Activated naive CD4-positive, alpha-beta T cell treated with anti-CD3 and anti-CD28 coated beads, Interleukin-2, amount 50 U/mL, for 72 hours (primary cell): ENCODE data around the gene NRBF2. TPM values are rescaled to one million over a fixed set of nuclear protein-coding genes. Genes with fewer than 3 reads are reported as not detected.
A peak's percentile ranks its signal among the peaks of the same experiment; 100 is the strongest.

ENCODE experiments used
- ATAC-seq, 2 donors: fragments of 150-1000 bp; cut with Tn5 transposase; 2 replicates each; pipeline ENCODE4 v1.10.0; 2021; ENCODE audit warnings: mild to moderate bottlenecking in 2 of 2, moderate library complexity in 2 of 2
- DNase-seq, 2 donors: peaks; one replicate each; pipeline ENCODE4 v3.0.0; 2021 to 2022; ENCODE audit warnings: low spot score in 2 of 2
- H3K27ac Mint-ChIP-seq, 2 donors: one replicate each; pipeline ENCODE4 v1.8.0; 2022; ENCODE audit warnings: mild to moderate bottlenecking in 2 of 2, mixed read lengths in 2 of 2
- H3K36me3 Mint-ChIP-seq, 2 donors: one replicate each; pipeline ENCODE4 v1.8.0; 2022; ENCODE audit warnings: mixed read lengths in 2 of 2
- H3K9me3 Mint-ChIP-seq, 2 donors: one replicate each; pipeline ENCODE4 v1.8.0; 2022; ENCODE audit warnings: mixed read lengths in 2 of 2
- total RNA-seq, 2 donors: library from RNA; stranded (reverse); gene quantifications; one replicate each; pipeline ENCODE4 v1.2.3, GENCODE V29; 2022

NRBF2 gene
- total RNA-seq, 2 donors from 2014 or later, result 18.4 to 21.1 TPM

DNA sequence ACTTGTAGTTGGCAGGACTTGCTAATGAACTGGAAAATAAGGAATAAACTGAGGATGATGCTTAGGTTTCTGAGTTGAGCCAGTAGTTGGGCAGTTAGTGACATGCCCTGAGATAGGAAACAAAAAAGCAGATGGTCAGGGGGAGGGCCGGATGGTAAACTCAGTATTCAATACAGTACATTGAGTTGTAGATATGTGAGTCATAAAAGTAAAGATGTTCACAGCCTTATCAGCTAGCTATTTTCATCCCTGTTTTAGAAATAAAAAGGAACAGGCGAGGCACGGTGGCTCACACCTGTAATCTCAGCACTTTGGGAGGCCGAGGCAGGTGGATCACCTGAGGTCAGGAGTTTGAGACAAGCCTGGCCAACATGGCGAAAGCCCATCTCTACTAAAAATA, 22.2 kb upstream of the NRBF2 start:
- Mint-ChIP-seq H3K9me3 (no peaks in the 10 kb centered on the region), H3K27ac (no peak overlapping the region), H3K36me3 (no peaks in the 10 kb centered on the region)
- ATAC-seq (no peak), DNase-seq (no peak)

DNA sequence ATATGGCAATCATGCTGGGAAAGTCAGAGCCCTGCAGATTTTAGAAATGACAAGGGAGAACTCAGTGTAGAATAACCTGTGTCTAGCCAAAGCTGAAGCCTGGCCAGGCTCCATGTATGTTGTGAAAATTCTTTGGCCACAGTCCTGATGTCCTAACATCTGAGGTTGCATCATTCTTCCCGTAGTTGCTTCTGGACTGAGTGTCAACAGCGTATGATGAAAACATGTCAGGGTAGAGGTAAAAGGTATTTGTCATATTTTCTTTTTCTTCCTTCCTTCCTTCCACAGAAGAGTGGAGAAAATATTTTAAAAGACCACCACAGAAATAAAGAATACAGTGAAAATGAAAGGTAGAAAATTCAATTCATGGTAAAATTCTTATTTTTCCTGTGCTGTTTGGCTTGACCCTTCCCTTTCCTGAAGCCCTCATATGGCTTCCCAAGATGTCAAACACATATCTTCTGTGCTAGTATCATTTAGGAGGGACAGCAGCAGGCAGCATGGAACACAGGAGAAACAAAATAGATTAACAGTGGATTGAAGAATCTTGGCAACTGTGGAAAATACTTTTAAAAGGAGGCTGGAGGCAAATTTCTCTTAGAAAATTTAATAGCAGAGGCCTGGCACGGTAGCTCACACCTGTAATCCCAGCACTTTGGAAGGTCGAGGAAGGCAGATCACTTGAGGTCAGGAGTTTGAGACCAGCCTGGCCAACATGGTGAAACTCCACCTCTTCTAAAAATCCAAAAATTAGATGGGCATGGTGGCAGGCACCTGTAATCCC, 18.9 kb upstream of the NRBF2 start:
- no peaks in the 10 kb centered on the region for H3K36me3 Mint-ChIP-seq
- ATAC-seq (no peak), DNase-seq (no peak)
- no peaks in the 10 kb centered on the region for H3K9me3 Mint-ChIP-seq
- H3K27ac Mint-ChIP-seq, result no peak overlapping the region

DNA sequence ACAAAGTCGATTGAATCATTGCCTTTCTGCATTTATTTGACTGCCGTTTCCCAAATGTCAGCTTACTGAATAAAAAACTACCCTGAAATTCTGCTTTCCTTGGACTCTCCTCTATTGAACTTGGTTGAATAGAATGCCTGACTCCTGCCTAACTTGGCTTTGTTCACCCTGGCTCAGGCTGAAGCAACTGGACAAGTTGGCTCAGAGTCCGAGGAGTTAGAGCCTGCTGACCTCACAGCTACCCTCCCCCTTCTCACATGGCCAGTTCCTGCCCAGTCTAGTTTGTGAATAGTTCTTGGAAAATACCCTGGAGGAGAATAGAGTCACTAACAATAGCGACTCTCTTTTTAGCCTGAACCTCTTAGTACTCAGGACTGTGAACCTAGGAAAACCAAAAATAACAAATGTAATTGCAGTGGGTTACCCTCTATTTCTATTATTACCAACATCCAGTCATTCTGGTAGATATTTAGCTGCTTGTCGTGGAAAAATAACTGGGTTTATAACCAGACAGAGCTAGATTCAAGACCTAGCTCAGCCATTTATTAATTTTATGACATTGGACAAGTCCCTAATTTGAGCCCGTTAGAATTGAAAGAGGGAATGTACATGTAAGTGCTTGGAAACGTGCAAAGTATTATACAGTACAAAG, 17.3 kb upstream of the NRBF2 start:
- Mint-ChIP-seq H3K9me3 (no peaks in the 10 kb centered on the region), H3K27ac (no peak overlapping the region), H3K36me3 (no peaks in the 10 kb centered on the region)
- ATAC-seq, result no peak
- DNase-seq, result no peak

DNA sequence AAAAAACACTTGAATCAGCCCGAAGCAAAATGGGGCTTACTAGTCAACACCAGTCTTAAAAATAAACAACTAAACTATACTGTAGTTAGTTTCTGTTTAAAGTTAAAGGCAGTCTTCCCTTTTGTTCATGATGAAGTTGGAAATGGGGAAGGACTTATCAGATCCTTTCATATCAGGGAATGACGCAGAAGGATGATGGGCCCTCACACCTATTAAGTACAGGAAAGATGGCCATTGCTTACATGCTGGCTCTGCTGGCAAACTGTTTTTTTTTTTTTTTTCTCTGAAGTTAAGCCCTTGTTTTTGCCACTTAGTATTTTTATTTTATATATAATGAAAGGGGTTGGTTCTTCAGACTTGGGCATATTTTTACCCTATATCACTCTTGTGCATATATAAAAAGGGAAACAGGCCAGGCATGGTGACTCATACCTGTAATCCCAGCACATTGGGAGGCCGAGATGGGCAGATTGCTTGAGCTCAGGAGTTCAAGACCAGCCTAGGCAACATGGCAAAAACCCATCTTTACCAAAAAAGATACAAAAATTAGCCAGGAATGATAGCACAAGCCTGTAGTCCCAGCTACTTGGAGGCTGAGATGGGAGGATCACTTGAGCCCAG, 16.6 kb upstream of the NRBF2 start:
- ATAC-seq (no peak), DNase-seq (no peak)
- Mint-ChIP-seq H3K9me3 (no peaks in the 10 kb centered on the region), H3K27ac (no peak overlapping the region), H3K36me3 (no peaks in the 10 kb centered on the region)

DNA sequence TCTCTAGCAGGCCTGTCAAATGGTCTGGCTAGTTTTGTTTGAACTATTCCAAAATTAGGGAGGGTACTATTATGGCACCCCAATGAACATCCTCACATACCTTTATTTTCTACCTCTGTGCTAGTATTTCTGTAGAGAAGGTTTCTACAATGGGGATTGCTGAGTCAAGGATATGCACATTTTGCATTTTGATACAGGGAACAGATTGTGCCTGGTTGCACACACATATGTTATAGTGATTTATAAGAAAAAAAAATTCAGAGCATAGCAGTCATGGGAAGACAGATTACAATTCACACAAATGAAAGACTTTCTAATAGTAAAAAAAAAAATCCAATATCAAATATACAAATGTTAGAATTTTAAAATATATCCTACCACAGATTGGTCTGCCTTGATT, 14.1 kb upstream of the NRBF2 start:
- H3K27ac Mint-ChIP-seq, result no peak overlapping the region
- ATAC-seq (no peak), DNase-seq (no peak)
- no peaks in the 10 kb centered on the region for H3K9me3 Mint-ChIP-seq
- H3K36me3 Mint-ChIP-seq, result no peaks in the 10 kb centered on the region

DNA sequence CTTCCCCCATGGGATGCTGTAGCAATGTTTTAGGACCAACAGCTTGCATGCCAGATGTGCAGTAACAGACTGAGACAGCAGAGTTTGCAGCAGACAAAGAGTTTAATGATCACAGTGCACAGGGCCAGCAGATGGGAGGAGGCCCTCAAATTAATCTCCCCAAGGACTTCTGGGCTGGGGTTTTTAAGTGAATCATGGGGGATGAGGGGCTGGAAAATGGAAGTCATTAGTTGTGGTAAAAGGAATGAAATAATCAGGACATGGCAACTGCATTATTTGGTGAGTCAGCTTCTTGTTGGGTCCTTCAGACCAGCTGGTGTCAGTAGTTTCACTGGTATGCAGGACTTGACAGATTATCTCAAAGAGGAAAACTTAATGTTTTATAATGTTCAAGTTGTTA, 12.6 kb upstream of the NRBF2 start:
- ATAC-seq (no peak), DNase-seq (no peak)
- H3K36me3 Mint-ChIP-seq, result no peaks in the 10 kb centered on the region
- no peak overlapping the region for H3K27ac Mint-ChIP-seq
- H3K9me3 Mint-ChIP-seq, result no peaks in the 10 kb centered on the region

DNA sequence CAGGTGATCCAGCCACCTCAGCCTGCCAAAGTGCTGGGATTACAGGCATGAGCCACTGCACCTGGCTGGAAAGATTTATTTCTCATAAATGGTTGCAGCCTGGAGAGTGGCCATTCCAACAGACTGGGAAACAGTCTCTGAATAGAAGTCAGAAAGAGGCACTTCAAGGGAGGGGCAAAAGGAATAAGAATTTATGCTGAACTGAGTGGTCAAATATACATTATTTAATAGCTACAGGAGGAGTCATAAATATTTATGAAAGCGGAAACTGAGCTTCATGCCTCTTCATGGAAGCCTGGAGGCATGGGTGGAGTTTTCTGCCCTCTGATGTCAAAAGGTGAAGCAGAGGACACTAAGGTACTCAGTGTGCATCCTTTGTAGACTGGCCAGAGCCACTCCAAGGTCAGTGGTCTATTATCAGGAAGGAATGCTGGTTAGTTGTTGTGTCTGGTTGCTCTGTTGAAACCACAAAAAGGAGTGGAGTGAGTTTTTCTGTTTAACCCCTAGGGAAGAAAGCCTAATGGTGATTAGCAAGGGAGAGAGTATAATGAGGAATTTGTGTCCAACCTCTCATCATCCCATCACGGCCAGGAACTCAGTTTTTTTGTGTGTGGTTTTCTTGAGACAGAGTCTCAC, 9.3 kb upstream of the NRBF2 start:
- DNase-seq, result no peak
- no peak overlapping the region for H3K27ac Mint-ChIP-seq
- H3K36me3 Mint-ChIP-seq, result no peaks in the 10 kb centered on the region
- no peak for ATAC-seq
- H3K9me3 Mint-ChIP-seq, result no peaks in the 10 kb centered on the region

DNA sequence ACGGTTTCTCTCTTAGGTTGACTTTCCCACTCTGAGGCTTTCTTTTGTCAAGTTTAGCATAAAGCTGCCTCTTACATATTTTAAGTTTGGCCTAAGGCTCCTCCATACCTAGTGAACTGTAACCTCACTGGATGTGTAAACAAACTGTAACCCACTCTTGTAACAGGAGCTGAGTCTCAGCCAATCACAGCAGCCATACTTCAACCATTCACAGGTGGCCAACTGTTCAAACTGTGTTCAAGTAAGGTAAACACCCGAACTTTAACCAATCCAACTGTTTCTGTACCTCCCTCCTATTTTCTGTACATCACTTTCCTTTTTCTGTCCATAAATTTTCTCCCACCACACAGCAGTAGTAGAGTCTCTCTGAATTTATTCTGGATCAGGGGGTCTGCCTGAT, 7.7 kb upstream of the NRBF2 start:
- Mint-ChIP-seq H3K27ac (no peak overlapping the region), H3K36me3 (no peaks in the 10 kb centered on the region), H3K9me3 (no peaks in the 10 kb centered on the region)
- no peak for DNase-seq
- no peak for ATAC-seq

DNA sequence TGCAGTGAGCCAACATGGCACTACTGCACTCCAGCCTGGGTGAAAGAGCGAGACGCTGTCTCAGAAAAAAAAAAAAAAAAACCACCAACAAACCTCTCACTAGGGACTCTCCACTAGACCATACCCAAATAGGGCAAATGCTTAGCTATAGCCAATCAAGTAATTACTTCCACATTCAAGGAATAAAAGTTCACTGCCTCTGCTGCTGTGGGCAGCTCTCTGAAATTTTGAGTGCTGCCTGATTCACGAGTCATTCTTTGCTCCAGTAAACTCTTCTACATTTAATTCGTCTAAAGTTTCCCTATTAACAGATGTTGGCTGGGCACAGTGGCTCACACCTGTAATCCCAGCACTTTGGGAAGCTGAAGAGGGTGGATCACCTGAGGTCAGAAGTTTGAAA, 4.7 kb upstream of the NRBF2 start:
- H3K9me3 Mint-ChIP-seq, result peaks cover 10 to 12% of the 10 kb centered on the region in 2 donors
- ATAC-seq, result no peak
- peaks cover 10 to 13% of the 10 kb centered on the region in 2 donors for H3K36me3 Mint-ChIP-seq

DNA sequence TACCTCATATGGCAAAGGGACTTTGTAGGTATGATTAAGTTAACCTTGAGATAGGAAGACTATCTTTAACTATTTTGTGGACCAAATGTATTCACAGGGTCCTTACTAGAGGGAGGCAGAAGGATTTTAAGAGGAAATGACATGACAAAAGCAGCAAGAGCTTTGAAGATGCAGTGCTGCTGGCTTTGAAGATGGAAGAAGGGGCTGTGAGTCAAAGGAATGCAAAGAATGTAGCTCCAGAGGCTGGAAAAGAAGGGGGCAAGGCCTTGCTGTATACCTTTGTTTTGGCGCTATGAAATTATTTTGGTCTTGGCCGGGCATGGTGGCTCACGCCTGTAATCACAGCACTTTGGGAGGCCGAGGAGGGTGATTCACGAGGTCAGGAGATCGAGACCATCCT, 3.2 kb upstream of the NRBF2 start:
- no peak for DNase-seq
- Mint-ChIP-seq H3K9me3 (peaks cover 10 to 12% of the 10 kb centered on the region in 2 donors), H3K27ac (no peak overlapping the region), H3K36me3 (peaks cover 15 to 22% of the 10 kb centered on the region in 2 donors)
- ATAC-seq, result no peak

More for the DNA sequence above, 4.7 kb upstream of the NRBF2 start:
- H3K27ac Mint-ChIP-seq, result no peak overlapping the region
- DNase-seq, result no peak

DNA sequence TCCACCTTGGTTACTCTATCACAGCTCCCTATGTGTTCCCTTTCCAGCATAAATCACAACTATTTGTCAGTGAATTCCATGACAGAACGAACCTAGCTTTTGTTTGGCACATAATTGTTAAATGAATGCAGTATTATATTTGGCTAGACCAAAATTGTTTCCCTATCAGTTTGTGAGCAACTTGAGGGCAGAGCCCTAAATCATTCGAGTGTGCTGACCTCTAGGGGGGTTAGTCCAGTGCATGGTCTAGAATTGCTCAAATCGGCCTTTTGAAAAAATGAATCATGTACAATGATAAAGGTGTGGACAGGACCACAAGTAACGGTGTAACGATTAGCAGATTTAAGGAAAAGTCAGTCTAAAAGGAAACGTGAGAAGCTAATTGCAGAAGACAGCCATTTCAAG, 475 bp upstream of the NRBF2 start:
- Mint-ChIP-seq H3K36me3 (peaks cover 15 to 25% of the 10 kb centered on the region in 2 donors), H3K9me3 (peaks cover 10 to 12% of the 10 kb centered on the region in 2 donors), H3K27ac (peak overlapping the region in 1 of 2 donors; percentile 93)
- DNase-seq (no peak), ATAC-seq (peak in 1 of 2 donors; percentile 0)

DNA sequence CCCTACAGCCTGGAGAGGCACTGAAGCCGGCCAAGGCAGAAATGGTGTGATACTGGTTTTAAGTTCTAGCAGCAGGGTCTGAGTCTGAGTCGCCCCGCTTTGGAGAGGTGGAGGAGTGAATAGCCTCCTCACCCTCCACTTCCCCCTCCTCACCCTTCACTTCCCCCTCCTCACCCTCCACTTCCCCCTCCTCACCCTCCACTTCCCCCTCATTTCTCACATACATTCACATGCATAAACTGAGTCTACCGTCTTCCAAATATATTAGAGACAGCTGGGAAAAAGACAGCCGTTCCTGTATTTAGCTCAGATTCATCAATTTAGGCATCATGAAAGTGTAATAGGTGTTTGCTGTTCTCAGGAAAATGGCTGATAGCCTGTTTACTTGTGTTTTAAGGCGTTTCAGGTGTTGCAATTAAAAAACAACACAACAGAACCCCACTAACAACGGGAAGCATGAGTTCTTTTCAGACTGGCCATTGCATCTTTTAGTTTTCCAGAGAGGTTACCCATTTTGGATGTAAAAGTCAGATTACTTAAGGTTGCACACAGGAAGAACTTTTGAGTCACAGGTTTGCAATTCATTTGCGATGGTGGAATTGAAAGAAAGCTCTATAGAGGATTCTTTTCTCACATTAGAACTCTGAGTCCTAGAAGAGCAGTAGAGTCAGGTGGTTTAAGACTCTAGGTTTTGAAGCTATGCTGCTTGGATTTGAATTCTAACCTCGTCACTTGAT, 861 bp downstream of the NRBF2 start:
- ATAC-seq, result peak in 1 of 2 donors; percentile 5
- peaks cover 15 to 27% of the 10 kb centered on the region in 2 donors for H3K36me3 Mint-ChIP-seq
- peaks cover 10 to 12% of the 10 kb centered on the region in 2 donors for H3K9me3 Mint-ChIP-seq
- peak overlapping the region; percentile 93 to 97 for H3K27ac Mint-ChIP-seq
- DNase-seq, result no peak

DNA sequence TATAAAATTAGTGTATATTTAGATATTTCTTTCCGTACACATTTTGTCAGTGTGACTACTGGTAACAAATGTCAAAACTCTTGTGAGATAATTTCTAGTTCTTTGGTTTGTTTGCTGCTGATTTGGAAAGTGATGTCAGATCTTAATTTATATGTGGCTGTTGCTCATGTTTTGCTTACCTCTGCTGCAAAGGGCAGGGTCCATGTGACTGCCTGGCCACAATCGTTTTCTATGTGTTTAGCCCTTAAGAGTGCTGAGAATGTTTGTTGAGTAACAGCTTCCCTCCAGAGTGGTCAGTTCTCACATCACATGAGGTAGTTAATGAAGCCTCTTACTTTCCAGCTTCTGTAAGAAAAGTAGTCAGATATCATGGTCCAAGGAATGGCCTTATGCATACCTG, 4.2 kb downstream of the NRBF2 start:
- H3K9me3 Mint-ChIP-seq, result peaks cover 5 to 6% of the 10 kb centered on the region in 2 donors
- H3K27ac Mint-ChIP-seq, result no peak overlapping the region
- ATAC-seq, result no peak
- no peak for DNase-seq
- H3K36me3 Mint-ChIP-seq, result peaks cover 12 to 19% of the 10 kb centered on the region in 2 donors

DNA sequence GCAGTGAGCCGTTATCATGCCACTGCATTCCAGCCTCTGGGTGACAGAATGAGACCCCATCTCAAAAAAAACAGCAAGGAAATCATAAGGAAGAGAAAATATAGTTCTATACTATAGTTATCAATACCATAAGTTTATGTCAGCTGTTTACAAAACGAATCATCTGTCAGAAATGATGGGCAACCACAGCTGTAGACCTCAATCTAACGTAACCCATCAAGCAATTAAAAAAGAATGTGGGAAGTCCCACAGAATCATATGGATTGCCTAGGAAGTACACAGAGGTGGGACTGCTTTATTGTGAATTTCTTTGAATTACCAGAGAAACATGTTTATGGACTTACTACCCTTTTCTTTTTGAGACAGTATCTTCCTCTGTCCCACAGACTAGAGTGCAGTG, 6.9 kb downstream of the NRBF2 start:
- H3K9me3 Mint-ChIP-seq, result no peaks in the 10 kb centered on the region
- peak overlapping the region in 1 of 2 donors; percentile 50 for H3K27ac Mint-ChIP-seq
- DNase-seq (no peak), ATAC-seq (no peak)
- H3K36me3 Mint-ChIP-seq, result peaks cover 0 to 11% of the 10 kb centered on the region in 2 donors

DNA sequence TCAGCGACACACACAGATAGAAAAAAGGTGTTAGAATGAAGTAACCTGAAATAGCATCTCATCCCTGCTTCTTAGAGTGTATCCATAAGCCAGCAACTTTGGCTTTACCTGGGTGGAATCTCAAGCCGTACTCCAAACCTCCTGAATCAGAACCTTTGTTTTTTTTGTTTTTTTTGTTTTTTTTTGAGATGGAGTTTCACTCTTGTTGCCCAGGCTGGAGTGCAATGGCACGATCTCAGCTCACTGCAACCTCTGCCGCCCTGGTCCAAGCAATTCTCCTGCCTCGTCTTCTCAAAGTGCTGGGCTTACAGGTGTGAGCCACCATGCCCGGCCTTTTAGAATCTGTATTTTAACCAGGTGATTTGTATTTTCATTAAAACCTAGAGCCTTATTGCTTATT, 9.0 kb downstream of the NRBF2 start:
- ATAC-seq, result no peak
- H3K27ac Mint-ChIP-seq, result no peak overlapping the region
- peaks cover 0 to 17% of the 10 kb centered on the region in 2 donors for H3K36me3 Mint-ChIP-seq
- DNase-seq, result no peak
- H3K9me3 Mint-ChIP-seq, result no peaks in the 10 kb centered on the region

DNA sequence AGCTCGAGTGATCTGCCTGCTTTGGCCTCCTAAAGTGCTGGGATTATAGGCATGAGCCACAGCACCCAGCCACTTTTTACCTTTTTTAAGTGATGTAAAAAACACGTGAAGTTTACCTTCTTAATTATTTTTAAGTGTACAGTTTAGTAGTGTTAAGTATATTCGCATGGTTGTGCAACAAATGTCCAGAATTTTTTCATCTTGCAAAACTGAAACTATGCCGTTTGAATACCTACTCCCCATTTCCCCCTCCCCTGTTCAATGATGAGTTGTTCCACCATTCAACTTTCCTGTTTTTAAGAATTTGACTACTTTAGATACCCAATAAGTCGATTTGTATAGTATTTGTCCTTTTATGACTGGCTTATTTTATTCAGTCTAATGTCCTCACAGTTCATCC, 10.9 kb downstream of the NRBF2 start:
- Mint-ChIP-seq H3K36me3 (peaks cover 0 to 25% of the 10 kb centered on the region in 2 donors), H3K27ac (peak overlapping the region in 1 of 2 donors; percentile 67), H3K9me3 (no peaks in the 10 kb centered on the region)
- DNase-seq, result no peak
- ATAC-seq, result peak in 1 of 2 donors; percentile 43
